ENCODE measurements around the gene AHDC1.

The AHDC1 gene

DNA sequence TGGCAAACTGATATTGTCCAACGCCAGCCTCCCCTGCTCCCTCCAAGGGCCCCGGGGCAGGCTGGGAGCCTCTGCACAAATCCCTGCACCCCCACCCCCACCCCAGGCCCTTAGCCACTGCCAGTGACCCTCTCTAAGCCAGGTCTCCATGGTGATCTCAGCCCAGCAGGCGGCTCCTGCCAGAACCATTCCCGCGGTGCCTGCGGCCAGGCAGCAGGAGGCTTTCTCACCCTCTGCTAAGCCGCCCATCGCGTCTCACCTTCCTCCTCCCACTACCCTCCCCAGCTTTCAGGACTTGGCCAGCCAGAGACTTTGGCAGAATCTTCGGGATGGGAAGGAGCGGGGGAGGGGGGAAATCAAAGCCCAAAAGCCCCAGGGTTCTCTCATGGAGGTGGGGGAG is 67.2 kb downstream of the AHDC1 start (continued):
- TF ChIP-seq ZNF24 (tag by site-specific recombination; IDR thresholded peaks at IDR 0.05) (no peak), TRIM28 (IDR thresholded peaks at IDR 0.05; ENCODE audit: borderline replicate concordance, low read length) (no peak), ZNF140 (tag by site-specific recombination; IDR thresholded peaks at IDR 0.05) (no peak), ZNF623 (tag by site-specific recombination; IDR thresholded peaks at IDR 0.05) (no peak), ZNF184 (tag by site-specific recombination; IDR thresholded peaks at IDR 0.05) (no peak), EGR2 (tag by site-specific recombination; IDR thresholded peaks at IDR 0.05; ENCODE audit: low read depth) (peak; percentile 84), SP7 (tag by site-specific recombination; IDR thresholded peaks at IDR 0.05) (no peak), KLF1 (tag by site-specific recombination; IDR thresholded peaks at IDR 0.05) (no peak), MYNN (tag by site-specific recombination; IDR thresholded peaks at IDR 0.05; ENCODE audit: borderline replicate concordance) (no peak), ZNF223 (tag by site-specific recombination; IDR thresholded peaks at IDR 0.05) (no peak), ZNF658 (tag by site-specific recombination; IDR thresholded peaks at IDR 0.05) (no peak), KLF8 (tag by site-specific recombination; IDR thresholded peaks at IDR 0.05) (no peak), ZNF133 (tag by site-specific recombination; IDR thresholded peaks at IDR 0.05) (no peak), ZNF423 (tag by site-specific recombination; IDR thresholded peaks at IDR 0.05) (peak; percentile 53; the same call in 1 of the 2 replicates), SALL2 (tag by site-specific recombination; IDR thresholded peaks at IDR 0.05; ENCODE audit: borderline replicate concordance) (no peak), ZNF664 (tag by site-specific recombination; IDR thresholded peaks at IDR 0.05) (no peak), SP2 (tag by site-specific recombination; IDR thresholded peaks at IDR 0.05) (no peak), ZNF19 (tag by site-specific recombination; IDR thresholded peaks at IDR 0.05; ENCODE audit: low read depth) (no peak), ZSCAN16 (tag by site-specific recombination; IDR thresholded peaks at IDR 0.05) (no peak), ZNF670 (tag by site-specific recombination; IDR thresholded peaks at IDR 0.05; ENCODE audit: low read depth) (no peak), ZNF626 (tag by site-specific recombination; IDR thresholded peaks at IDR 0.05) (no peak), ZNF621 (tag by site-specific recombination; IDR thresholded peaks at IDR 0.05) (no peak)
- TF ChIP-seq, protein P1, sequence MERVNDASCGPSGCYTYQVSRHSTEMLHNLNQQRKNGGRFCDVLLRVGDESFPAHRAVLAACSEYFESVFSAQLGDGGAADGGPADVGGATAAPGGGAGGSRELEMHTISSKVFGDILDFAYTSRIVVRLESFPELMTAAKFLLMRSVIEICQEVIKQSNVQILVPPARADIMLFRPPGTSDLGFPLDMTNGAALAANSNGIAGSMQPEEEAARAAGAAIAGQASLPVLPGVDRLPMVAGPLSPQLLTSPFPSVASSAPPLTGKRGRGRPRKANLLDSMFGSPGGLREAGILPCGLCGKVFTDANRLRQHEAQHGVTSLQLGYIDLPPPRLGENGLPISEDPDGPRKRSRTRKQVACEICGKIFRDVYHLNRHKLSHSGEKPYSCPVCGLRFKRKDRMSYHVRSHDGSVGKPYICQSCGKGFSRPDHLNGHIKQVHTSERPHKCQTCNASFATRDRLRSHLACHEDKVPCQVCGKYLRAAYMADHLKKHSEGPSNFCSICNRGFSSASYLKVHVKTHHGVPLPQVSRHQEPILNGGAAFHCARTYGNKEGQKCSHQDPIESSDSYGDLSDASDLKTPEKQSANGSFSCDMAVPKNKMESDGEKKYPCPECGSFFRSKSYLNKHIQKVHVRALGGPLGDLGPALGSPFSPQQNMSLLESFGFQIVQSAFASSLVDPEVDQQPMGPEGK (tag by site-specific recombination; IDR thresholded peaks at IDR 0.05): peak; percentile 68; the same call in 1 of the 2 replicates
- TF ChIP-seq, protein P2, sequence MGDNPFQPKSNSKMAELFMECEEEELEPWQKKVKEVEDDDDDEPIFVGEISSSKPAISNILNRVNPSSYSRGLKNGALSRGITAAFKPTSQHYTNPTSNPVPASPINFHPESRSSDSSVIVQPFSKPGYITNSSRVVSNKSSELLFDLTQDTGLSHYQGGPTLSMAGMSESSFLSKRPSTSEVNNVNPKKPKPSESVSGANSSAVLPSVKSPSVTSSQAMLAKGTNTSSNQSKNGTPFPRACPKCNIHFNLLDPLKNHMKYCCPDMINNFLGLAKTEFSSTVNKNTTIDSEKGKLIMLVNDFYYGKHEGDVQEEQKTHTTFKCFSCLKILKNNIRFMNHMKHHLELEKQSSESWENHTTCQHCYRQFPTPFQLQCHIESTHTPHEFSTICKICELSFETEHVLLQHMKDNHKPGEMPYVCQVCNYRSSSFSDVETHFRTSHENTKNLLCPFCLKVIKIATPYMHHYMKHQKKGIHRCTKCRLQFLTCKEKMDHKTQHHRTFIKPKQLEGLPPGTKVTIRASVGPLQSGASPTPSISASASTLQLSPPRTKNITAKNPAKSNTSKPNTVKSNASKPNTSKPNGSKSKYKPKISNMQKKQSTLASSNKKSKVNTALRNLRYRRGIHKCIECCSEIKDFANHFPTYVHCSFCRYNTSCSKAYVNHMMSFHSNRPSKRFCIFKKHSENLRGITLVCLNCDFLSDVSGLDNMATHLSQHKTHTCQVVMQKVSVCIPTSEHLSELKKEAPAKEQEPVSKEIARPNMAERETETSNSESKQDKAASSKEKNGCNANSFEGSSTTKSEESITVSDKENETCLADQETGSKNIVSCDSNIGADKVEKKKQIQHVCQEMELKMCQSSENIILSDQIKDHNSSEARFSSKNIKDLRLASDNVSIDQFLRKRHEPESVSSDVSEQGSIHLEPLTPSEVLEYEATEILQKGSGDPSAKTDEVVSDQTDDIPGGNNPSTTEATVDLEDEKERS (tag by site-specific recombination; IDR thresholded peaks at IDR 0.05): no peak
- TF ChIP-seq, protein P3, sequence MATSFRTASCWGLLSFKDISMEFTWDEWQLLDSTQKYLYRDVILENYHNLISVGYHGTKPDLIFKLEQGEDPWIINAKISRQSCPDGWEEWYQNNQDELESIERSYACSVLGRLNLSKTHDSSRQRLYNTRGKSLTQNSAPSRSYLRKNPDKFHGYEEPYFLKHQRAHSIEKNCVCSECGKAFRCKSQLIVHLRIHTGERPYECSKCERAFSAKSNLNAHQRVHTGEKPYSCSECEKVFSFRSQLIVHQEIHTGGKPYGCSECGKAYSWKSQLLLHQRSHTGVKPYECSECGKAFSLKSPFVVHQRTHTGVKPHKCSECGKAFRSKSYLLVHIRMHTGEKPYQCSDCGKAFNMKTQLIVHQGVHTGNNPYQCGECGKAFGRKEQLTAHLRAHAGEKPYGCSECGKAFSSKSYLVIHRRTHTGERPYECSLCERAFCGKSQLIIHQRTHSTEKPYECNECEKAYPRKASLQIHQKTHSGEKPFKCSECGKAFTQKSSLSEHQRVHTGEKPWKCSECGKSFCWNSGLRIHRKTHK (tag by site-specific recombination; IDR thresholded peaks at IDR 0.05): no peak
- TF ChIP-seq, protein P4, sequence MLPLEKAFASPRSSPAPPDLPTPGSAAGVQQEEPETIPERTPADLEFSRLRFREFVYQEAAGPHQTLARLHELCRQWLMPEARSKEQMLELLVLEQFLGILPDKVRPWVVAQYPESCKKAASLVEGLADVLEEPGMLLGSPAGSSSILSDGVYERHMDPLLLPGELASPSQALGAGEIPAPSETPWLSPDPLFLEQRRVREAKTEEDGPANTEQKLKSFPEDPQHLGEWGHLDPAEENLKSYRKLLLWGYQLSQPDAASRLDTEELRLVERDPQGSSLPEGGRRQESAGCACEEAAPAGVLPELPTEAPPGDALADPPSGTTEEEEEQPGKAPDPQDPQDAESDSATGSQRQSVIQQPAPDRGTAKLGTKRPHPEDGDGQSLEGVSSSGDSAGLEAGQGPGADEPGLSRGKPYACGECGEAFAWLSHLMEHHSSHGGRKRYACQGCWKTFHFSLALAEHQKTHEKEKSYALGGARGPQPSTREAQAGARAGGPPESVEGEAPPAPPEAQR (tag by site-specific recombination; IDR thresholded peaks at IDR 0.05): no peak
- TF ChIP-seq, protein P5, sequence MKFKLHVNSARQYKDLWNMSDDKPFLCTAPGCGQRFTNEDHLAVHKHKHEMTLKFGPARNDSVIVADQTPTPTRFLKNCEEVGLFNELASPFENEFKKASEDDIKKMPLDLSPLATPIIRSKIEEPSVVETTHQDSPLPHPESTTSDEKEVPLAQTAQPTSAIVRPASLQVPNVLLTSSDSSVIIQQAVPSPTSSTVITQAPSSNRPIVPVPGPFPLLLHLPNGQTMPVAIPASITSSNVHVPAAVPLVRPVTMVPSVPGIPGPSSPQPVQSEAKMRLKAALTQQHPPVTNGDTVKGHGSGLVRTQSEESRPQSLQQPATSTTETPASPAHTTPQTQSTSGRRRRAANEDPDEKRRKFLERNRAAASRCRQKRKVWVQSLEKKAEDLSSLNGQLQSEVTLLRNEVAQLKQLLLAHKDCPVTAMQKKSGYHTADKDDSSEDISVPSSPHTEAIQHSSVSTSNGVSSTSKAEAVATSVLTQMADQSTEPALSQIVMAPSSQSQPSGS (tag by site-specific recombination; IDR thresholded peaks at IDR 0.05; ENCODE audit: low read depth): no peak
- TF ChIP-seq, protein P6, sequence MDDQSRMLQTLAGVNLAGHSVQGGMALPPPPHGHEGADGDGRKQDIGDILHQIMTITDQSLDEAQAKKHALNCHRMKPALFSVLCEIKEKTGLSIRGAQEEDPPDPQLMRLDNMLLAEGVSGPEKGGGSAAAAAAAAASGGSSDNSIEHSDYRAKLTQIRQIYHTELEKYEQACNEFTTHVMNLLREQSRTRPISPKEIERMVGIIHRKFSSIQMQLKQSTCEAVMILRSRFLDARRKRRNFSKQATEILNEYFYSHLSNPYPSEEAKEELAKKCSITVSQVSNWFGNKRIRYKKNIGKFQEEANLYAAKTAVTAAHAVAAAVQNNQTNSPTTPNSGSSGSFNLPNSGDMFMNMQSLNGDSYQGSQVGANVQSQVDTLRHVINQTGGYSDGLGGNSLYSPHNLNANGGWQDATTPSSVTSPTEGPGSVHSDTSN (CRISPR knock-in tag; IDR thresholded peaks at IDR 0.05): no peak
- TF ChIP-seq, protein P7, sequence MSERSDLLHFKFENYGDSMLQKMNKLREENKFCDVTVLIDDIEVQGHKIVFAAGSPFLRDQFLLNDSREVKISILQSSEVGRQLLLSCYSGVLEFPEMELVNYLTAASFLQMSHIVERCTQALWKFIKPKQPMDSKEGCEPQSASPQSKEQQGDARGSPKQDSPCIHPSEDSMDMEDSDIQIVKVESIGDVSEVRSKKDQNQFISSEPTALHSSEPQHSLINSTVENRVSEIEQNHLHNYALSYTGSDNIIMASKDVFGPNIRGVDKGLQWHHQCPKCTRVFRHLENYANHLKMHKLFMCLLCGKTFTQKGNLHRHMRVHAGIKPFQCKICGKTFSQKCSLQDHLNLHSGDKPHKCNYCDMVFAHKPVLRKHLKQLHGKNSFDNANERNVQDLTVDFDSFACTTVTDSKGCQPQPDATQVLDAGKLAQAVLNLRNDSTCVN (tag by site-specific recombination; optimal IDR thresholded peaks at IDR 0.05): no peak
